Stimulated activated CD4-positive, alpha-beta T cell treated with anti-CD3 and anti-CD28 coated beads, Interleukin-4, amount 100 ng/mL, for 24 hours (primary cell): ENCODE data around the gene SMIM38.
A peak's percentile ranks its signal among the peaks of the same experiment; 100 is the strongest.

Experiments used
- DNase-seq: peaks from one replicate; pipeline ENCODE4 v3.0.0-alpha.2; 2020

The SMIM38 gene

GRCh38 chr11:69155302-69156234 lies at the start of gene SMIM38:
TSS of gene SMIM38 (plus strand) at chr11:69155935. CDS start at chr11:69157847, 1,912 bp downstream.
- DNase-seq, result peak; percentile 16

DNA sequence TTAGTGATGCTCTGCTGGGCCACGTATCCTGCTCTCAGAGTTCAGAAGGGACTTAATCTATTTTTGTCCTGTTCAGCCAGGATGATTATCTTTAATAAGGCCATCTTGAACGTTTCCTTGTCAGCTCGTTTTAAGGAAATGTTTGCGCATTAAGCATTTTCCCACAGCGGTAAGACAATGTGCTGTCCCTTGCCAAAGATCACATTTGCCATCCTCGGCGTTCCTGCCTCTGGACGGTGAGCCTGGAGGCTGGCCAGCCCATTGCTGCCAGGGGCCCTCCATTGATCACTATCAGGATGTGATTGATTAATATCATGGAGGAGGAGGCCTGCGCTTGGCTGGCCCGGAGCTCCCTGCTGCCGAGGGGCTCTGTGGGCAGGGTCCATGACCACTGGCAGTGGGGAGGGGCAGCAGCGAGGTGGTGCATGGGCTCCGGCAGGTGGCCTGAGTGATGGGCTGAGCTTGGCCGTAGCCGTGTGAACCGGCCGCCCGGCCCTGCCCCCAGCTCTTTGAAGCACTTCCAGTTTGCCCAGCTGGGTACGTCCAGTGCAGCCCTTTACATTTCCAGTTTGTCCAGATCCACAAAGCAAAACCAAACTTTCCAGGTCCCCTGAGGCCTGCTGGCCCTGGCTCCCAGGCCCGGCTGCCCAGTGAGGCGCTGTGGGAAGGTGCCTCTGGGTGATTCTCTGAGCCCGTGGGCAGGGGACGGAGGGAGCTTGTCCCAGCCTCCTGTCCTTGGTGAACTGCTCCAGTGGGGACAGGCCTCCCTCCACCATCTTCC lies 49.5 kb upstream of the SMIM38 start:
- DNase-seq, result no peak

DNA sequence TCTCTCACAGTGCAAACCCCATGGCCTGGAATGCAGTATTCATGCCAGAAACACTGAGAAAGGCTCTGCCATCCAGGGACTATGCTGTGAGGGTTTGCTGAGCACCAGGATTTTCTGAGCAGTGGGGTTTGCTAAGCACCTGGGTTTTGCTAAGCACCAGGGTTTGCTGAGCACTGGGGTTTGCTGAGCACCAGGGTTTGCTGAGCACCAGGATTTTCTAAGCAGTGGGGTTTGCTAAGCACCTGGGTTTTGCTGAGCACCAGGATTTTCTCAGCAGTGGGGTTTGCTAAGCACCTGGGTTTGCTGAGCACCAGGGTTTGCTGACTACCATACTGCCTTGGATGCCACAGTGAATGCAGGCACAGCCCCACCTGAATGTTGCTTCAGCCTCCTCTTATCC lies 48.3 kb upstream of the SMIM38 start:
- no peak for DNase-seq

GRCh38 chr11:69108030-69108429 lies 47.7 kb upstream of the SMIM38 start:
- DNase-seq, result no peak

DNA sequence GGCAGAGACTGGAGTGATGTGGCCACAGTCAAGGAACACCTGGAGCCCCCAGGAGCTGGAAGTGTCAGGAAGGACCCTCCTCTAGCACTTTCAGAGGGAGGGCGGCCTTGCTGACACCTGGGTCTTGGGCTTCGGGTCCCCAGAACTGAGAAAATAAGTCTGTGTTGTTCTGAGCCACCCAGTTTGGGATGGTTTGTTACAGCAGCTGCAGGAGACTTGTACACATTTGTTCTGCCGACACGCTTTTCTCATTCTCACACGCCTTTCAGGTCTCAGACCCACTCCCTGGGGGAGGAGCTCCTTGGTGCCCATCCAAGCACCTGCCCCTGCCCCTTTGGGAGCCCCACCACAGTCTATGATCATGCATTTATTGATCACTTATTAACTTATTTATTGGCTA lies 47.2 kb upstream of the SMIM38 start:
- no peak for DNase-seq

GRCh38 chr11:69109101-69109500 lies 46.6 kb upstream of the SMIM38 start:
- no peak for DNase-seq

DNA sequence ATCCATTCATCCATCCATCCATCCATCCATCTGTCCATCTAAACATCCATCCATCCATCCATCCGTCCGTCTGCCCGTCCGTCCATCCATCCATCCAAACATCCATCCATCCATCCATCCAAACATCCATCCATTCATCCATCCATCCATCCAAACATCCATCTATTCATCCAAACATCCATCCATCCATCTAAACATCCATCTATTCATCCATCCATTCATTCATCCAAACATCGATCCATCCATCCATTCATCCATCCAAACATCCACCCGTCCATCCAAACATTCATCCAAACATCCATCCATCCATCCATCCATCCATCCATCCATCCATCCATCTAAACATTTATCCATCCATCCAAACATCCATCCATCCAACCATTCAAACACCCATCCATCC lies 45.3 kb upstream of the SMIM38 start:
- DNase-seq, result no peak

DNA sequence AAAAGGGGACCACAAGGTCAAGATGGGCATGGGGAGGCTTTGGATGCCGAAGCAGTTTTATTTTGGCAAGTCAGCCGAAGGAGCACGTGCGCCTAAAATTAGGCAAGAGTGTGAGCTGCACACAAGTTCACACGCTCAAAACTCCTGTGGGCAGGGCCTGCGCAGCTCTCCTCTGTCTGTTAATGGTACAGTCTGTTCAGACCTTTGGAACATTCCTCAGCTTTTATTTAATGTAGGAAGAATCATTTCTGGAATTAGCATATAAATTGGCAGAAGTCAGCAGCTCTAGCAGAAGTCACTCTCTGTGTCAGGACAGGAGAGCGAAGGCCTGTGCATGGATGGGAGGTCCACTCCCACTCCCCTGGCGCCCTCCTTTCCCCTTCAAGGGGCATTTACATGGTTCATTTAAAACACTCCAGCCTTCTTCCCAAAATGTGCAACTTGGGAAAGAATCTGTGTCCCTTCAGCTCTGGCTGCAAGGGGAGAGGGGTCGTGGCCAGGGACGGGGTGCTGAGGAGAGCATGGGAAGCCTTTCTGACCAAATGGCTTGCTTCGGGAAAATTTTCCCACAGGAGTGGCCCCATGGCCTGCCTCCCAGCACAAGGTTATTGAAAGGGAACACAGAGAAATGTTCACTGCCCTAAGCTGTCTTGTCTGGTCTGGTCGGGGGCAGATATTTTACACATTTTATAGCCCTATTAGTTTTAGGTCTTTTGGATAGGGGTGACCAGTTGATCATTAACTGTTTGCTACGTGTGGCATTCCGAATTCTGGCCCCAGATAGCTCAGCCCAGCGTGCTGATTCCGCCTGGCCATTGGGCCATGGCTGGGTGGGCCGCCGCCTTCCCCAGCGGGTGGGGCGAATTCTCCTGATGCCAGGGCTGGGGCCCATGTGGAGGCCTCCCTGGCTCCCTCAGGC lies 43.9 kb upstream of the SMIM38 start:
- no peak for DNase-seq

DNA sequence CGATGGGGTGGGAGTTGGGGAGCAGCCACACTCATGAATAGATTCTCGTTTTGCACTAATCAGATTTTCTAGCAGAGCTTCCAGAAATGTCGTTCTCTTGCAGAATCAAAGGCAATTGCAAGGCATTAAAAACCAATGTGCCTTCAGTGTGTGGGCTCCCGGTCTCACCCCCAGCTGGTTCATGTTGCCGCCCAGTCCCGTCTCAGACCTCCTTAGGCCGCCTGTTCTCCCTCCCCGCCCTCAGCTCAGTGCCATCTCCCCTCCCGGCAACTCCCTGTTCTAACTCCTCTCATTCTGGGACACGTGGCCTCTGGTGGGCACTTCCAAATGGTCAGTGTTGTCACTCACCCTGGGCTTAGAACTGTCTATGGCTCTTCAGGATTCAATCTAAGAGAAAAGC lies 42.5 kb upstream of the SMIM38 start:
- no peak for DNase-seq

DNA sequence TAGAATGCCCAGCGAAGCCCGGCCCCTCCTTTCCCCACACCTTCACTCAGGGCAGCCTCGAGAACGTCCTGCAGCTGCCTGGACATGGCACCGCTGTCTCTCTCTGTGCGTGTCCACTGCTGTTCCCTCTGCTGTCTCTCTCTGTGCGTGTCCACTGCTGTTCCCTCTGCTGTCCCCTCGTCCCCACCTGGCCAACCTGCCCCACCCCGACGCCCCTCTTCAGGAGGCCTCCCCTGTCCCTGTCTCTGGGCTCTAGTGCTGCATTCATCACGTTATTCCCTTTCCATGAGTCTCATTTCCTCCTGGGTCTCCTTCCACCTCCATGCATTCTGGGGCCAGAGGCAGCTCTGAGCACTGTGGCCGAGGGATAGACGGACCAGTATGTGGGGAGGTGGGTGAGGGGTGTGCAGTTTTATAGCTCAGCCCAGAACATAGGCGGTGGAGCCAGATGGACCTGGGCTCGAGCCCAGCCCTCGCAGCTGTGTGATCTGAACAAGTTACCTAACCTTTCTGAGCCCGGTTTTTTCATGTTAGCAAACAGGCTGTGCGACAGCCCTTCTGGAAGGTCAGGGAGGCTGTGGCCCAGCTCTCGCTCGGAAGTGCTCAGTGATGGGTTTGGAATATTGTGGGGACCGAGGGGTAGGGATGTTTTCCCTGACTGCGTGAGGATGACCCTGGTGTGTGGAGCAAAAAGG lies 41.9 kb upstream of the SMIM38 start:
- no peak for DNase-seq

- no peak for DNase-seq
These were observed 41.4 kb upstream of the SMIM38 start for GRCh38 chr11:69114362-69114761.

DNA sequence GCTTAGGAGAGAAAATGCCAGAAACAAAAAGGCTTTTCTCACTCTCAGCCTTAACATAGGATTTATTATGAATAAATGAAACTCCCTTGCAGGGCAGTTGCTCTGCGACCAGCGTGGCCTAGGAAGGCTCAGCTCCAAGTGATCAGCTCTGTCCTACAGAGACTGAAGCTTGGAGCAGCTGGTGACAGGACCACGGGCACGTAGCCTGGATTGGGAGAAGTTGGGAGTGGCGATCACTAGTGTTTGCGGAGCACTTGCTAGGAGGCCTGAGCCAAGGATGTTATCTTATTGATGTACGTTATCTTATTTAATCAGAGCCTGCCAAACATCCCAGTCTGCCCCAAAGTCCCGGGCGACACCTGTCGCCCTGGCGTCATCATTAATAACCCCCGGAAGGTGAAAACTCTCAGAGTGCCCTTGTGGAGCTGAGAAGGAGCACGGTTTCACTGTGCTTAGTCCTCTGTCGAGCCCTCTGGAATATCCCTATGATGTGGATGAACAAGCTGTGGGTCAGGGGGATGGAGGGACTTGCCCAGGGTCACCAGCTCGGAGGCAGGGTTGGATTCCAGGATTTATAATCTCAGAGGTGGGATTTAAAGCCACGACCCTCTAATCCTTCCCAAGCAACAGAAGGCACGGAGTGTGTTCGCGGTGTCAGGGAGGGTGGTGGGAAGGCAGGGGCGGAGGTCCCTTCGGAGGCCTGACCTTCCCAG lies 40.8 kb upstream of the SMIM38 start:
- DNase-seq, result no peak

DNA sequence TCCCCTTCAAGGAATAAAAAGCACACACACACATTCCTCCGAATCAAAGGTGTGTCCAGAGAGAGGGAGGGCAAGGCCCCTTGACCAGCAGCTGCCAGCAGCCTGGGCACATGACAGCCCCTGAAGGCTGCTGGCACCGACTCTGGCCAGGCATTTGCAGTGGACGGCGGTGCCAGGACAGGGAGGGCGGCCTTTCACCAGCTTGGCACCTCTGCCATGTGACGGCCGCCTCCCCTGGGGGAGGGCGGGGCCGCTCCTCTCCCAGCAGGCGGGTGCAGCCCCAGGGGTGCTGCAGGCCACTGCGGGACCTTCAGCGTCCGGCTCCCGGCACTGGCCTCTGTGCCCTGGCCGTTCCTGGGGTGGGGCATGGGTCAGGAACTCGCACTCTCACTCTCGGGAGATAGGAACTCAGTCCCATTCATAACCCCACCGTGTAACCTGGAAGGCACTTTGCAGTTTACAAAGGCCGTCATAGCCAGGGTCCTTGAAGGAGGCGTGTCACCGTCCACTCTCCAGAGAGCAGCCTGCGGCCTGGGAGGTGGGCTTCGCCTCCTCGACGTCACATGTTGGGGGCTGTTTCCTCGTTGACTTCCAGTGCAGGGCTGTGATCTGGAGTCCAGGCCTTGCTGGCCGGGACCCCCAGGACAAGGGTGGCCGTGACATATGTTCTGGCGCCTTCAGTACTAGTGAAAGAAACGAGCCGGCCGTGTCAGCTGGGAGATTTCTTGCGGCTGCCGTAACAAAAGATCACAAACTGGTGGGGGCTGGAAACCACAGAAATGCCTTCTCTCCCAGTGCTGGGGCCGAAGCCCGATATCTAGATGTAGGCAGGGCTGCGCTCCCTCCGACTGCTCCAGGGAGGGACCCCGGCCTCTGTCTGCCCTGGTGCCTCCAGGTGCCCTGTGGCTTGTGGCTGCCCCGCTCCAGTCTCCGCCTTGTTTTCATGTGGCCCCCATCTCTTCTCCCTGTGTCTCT lies 39.9 kb upstream of the SMIM38 start:
- no peak for DNase-seq

GRCh38 chr11:69116671-69117070 lies 39.1 kb upstream of the SMIM38 start:
- DNase-seq, result no peak

- no peak for DNase-seq
These were observed 36.5 kb upstream of the SMIM38 start for GRCh38 chr11:69119190-69119589.

DNA sequence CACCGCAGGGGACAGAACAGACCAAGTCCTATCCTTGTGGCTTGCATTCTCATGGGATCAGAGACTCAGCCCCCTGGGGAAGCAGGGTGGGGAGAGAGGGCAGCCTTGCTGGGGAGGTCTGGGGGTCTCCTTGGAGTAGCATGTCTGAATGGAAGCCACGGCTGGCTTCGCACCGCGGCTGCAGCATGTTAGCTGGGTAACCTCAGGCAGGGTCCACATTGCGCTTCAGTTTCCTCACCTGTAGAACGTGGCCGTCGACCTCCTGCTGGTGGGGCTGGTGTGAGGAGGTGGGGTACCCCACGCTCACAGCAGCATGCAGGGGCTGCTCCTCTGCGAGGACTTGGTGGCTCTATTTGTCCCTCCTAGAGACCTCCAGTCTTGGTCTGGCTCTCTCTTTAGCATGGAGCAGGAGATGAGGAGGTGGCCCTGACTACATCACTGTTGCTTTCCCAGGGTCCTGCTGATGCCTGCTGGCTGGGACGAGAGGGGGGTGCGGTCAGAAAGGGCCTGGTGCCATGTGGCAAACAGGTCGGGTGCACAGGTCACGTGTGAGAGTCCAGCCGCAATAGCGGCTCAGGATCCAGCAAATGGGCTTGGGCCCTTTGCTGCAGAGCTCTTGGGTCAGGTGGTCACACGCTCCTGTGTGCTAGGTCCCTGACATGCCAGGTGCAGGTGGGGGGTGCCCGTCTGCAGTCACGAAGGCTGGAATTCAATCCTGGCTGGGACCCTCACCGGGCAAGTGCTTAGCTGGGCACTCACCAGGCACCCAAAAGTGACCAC lies 35.4 kb upstream of the SMIM38 start:
- no peak for DNase-seq

DNA sequence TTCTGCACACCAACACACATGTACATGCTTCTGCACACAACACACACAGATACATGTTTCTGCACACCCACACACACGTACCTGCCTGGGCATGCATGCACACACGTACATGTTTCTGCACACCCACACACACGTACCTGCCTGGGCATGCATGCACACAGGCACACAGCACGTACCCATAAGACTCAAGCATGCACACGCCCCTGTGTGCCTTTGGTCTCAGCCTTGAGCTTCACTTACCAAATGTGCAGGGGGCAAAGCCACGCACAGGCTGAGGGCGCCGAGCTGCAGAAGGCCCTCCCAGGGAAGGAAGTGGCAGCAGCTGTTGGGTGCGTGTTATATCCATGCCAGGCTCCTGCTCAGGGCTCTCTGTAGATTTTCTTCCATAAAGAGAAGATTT lies 34.7 kb upstream of the SMIM38 start:
- DNase-seq, result no peak

DNA sequence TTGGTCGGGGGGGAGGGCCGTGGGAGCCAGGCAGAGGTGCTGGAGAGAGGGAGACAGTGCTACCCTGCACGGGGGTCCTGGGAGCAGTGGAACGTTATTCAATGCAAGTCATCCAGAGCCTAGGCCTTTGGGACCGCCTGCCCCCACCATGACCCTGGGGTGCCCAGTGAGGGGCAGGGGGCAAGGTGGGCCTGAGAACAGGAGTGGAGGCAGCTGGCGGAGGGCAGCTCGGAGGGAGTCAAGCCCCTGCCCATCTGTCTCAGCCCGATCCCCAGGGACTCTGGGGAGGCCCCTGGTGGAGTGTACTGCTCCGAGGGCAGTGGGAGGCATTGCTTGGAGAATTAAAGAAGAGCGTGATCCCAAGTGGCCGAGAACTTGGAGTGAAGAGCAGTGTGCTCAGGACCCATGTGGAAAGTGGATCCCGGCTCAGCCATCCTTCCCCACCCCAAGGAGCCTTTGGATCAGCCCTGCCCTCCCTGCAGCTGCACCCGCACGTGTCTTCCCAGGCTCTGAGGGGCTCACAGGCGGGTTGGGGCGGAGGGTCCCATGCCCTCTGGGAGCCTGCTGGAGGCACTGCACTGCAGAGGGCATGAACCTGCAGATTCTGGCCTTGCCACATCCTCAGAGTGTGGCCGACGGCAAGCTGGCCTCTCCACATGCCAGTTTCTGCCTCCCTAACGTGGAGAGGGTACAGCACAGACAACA lies 34.0 kb upstream of the SMIM38 start:
- no peak for DNase-seq

GRCh38 chr11:69122326-69122629 lies 33.5 kb upstream of the SMIM38 start:
- no peak for DNase-seq
